ENCODE data around the gene SPATS2L. TPM values are rescaled to one million over a fixed set of nuclear protein-coding genes. Genes with fewer than 3 reads are reported as not detected.

Gene SPATS2L
- total and polyA plus RNA-seq, 2 donors, result 34.8 to 58.3 TPM

DNA sequence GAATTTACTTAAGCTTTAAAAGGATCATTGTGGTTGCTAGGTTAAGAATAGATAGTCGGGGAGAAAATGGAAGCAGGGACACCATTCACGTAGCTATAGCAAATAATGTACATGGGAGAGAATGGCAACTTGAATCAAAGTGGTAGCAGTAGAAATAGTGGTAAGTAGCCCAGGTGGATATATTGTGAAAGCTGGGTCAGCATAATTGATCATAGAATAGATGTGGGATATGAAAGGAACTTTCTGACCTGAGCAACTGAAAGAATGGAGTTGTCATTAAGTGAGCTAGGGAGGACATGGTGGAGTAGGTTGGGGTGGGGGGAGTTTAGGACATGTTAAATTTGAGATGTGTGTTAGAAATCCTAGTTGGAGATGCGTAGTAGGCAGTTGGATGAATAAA lies 221.7 kb downstream of the SPATS2L start:
- no peak overlapping the region for H3K27ac ChIP-seq (ENCODE audit: low read depth in 1 of 2, low read length in 1 of 2)
- WGBS, result 66% methylated on average over 3 of the region's 3 CpGs
- DNase-seq (ENCODE audit: low read depth in 6 of 9, low spot score in 9 of 9), result no peak
- H3K4me3 ChIP-seq (ENCODE audit: low read length in 2 of 2), result no peak overlapping the region
- peaks cover 9 to 12% of the 10 kb centered on the region in 2 donors for H3K4me1 ChIP-seq (ENCODE audit: control insufficient read depth in 2 of 2, insufficient read depth in 2 of 2, low read length in 2 of 2)
- no peaks in the 10 kb centered on the region for H3K27me3 ChIP-seq (ENCODE audit: control insufficient read depth in 2 of 2, insufficient read depth in 1 of 2, low read length in 1 of 2)
- H3K9me3 ChIP-seq (ENCODE audit: control insufficient read depth in 2 of 2, insufficient read depth in 1 of 2, low read length in 1 of 2), result no peaks in the 10 kb centered on the region
- peaks cover 3 to 12% of the 10 kb centered on the region in 2 donors for H3K36me3 ChIP-seq (ENCODE audit: control insufficient read depth in 2 of 2, insufficient read depth in 2 of 2, low read length in 1 of 2)

Other genes starting within 250 kb of the SPATS2L start
- gene KCTD18, start 203.4 kb downstream of the SPATS2L start, total RNA-seq, result 13.9 TPM
- 19.2 TPM for gene KCTD18, start 203.4 kb downstream of the SPATS2L start, polyA plus RNA-seq
- gene SGO2, start 219.5 kb downstream of the SPATS2L start, total RNA-seq, result 19.7 TPM
- 4.2 TPM for gene SGO2, start 219.5 kb downstream of the SPATS2L start, polyA plus RNA-seq